ENCODE data around the gene PARD3B.

PARD3B gene

GRCh38 chr2:205054789-205055188 is 509.5 kb downstream of the PARD3B start:
- no peak for TF ChIP-seq POLR2A (IDR thresholded peaks at IDR 0.05; ENCODE audit: low read depth, low read length)
- DNase-seq (ENCODE audit: insufficient read length, low spot score) (no peak), FAIRE-seq (no peak)

GRCh38 chr2:205055251-205055650 is 510.0 kb downstream of the PARD3B start:
- no peak for TF ChIP-seq TAF1 (IDR thresholded peaks at IDR 0.05; ENCODE audit: low read depth, low read length)
- TF ChIP-seq PAX5 (IDR thresholded peaks at IDR 0.05; ENCODE audit: insufficient read depth, low read length, severe bottlenecking), result no peak
- TF ChIP-seq POLR2AphosphoS5 (IDR thresholded peaks at IDR 0.05; ENCODE audit: low read depth, low read length), result no peak
- TF ChIP-seq POU2F2 (IDR thresholded peaks at IDR 0.05; ENCODE audit: low read depth, low read length), result no peak
- TF ChIP-seq SPI1 (IDR thresholded peaks at IDR 0.05; ENCODE audit: low read depth, low read length), result no peak
- TF ChIP-seq POLR2A (IDR thresholded peaks at IDR 0.05; ENCODE audit: low read depth, low read length), result no peak
- DNase-seq (ENCODE audit: insufficient read length, low spot score), result no peak
- FAIRE-seq, result no peak

- DNase-seq (ENCODE audit: insufficient read length, low spot score) (no peak), FAIRE-seq (no peak)
- TF ChIP-seq POLR2A (IDR thresholded peaks at IDR 0.05; ENCODE audit: low read depth, low read length) (no peak), TAF1 (IDR thresholded peaks at IDR 0.05; ENCODE audit: low read depth, low read length) (no peak), SPI1 (IDR thresholded peaks at IDR 0.05; ENCODE audit: low read depth, low read length) (no peak), POU2F2 (IDR thresholded peaks at IDR 0.05; ENCODE audit: low read depth, low read length) (no peak), POLR2AphosphoS5 (IDR thresholded peaks at IDR 0.05; ENCODE audit: low read depth, low read length) (no peak), PAX5 (IDR thresholded peaks at IDR 0.05; ENCODE audit: insufficient read depth, low read length, severe bottlenecking) (no peak)
These were observed 510.9 kb downstream of the PARD3B start for GRCh38 chr2:205056151-205056561.

- no peak for TF ChIP-seq TAF1 (IDR thresholded peaks at IDR 0.05; ENCODE audit: low read depth, low read length)
- TF ChIP-seq POLR2AphosphoS5 (IDR thresholded peaks at IDR 0.05; ENCODE audit: low read depth, low read length), result no peak
- no peak for TF ChIP-seq PAX5 (IDR thresholded peaks at IDR 0.05; ENCODE audit: insufficient read depth, low read length, severe bottlenecking)
- TF ChIP-seq POU2F2 (IDR thresholded peaks at IDR 0.05; ENCODE audit: low read depth, low read length), result no peak
- no peak for TF ChIP-seq POLR2A (IDR thresholded peaks at IDR 0.05; ENCODE audit: low read depth, low read length)
- TF ChIP-seq SPI1 (IDR thresholded peaks at IDR 0.05; ENCODE audit: low read depth, low read length), result no peak
- FAIRE-seq (no peak), DNase-seq (ENCODE audit: insufficient read length, low spot score) (no peak)
These were observed 513.1 kb downstream of the PARD3B start for GRCh38 chr2:205058409-205058808.

- FAIRE-seq (no peak), DNase-seq (ENCODE audit: insufficient read length, low spot score) (no peak)
- TF ChIP-seq SPI1 (IDR thresholded peaks at IDR 0.05; ENCODE audit: low read depth, low read length) (no peak), POU2F2 (IDR thresholded peaks at IDR 0.05; ENCODE audit: low read depth, low read length) (no peak), POLR2A (IDR thresholded peaks at IDR 0.05; ENCODE audit: low read depth, low read length) (no peak), POLR2AphosphoS5 (IDR thresholded peaks at IDR 0.05; ENCODE audit: low read depth, low read length) (no peak), PAX5 (IDR thresholded peaks at IDR 0.05; ENCODE audit: insufficient read depth, low read length, severe bottlenecking) (no peak), TAF1 (IDR thresholded peaks at IDR 0.05; ENCODE audit: low read depth, low read length) (no peak)
These were observed 515.0 kb downstream of the PARD3B start for GRCh38 chr2:205060269-205060668.

- TF ChIP-seq POLR2AphosphoS5 (IDR thresholded peaks at IDR 0.05; ENCODE audit: low read depth, low read length) (no peak), POLR2A (IDR thresholded peaks at IDR 0.05; ENCODE audit: low read depth, low read length) (no peak), PAX5 (IDR thresholded peaks at IDR 0.05; ENCODE audit: insufficient read depth, low read length, severe bottlenecking) (no peak), TAF1 (IDR thresholded peaks at IDR 0.05; ENCODE audit: low read depth, low read length) (no peak), SPI1 (IDR thresholded peaks at IDR 0.05; ENCODE audit: low read depth, low read length) (no peak), POU2F2 (IDR thresholded peaks at IDR 0.05; ENCODE audit: low read depth, low read length) (no peak)
- no peak for FAIRE-seq
- no peak for DNase-seq (ENCODE audit: insufficient read length, low spot score)
These were observed 520.8 kb downstream of the PARD3B start for GRCh38 chr2:205066081-205066480.

- TF ChIP-seq SPI1 (IDR thresholded peaks at IDR 0.05; ENCODE audit: low read depth, low read length) (no peak), POLR2AphosphoS5 (IDR thresholded peaks at IDR 0.05; ENCODE audit: low read depth, low read length) (no peak), POU2F2 (IDR thresholded peaks at IDR 0.05; ENCODE audit: low read depth, low read length) (no peak), TAF1 (IDR thresholded peaks at IDR 0.05; ENCODE audit: low read depth, low read length) (no peak), PAX5 (IDR thresholded peaks at IDR 0.05; ENCODE audit: insufficient read depth, low read length, severe bottlenecking) (no peak), POLR2A (IDR thresholded peaks at IDR 0.05; ENCODE audit: low read depth, low read length) (no peak)
- DNase-seq (ENCODE audit: insufficient read length, low spot score) (no peak), FAIRE-seq (no peak)
These were observed 524.7 kb downstream of the PARD3B start for GRCh38 chr2:205069928-205070327.

- FAIRE-seq (no peak), DNase-seq (ENCODE audit: insufficient read length, low spot score) (no peak)
- TF ChIP-seq PAX5 (IDR thresholded peaks at IDR 0.05; ENCODE audit: insufficient read depth, low read length, severe bottlenecking) (no peak), POU2F2 (IDR thresholded peaks at IDR 0.05; ENCODE audit: low read depth, low read length) (no peak), TAF1 (IDR thresholded peaks at IDR 0.05; ENCODE audit: low read depth, low read length) (no peak), POLR2A (IDR thresholded peaks at IDR 0.05; ENCODE audit: low read depth, low read length) (no peak), SPI1 (IDR thresholded peaks at IDR 0.05; ENCODE audit: low read depth, low read length) (no peak), POLR2AphosphoS5 (IDR thresholded peaks at IDR 0.05; ENCODE audit: low read depth, low read length) (no peak)
These were observed 525.6 kb downstream of the PARD3B start for GRCh38 chr2:205070889-205071288.

GRCh38 chr2:205073433-205074020 is 528.3 kb downstream of the PARD3B start:
- DNase-seq (ENCODE audit: insufficient read length, low spot score) (no peak), FAIRE-seq (no peak)
- TF ChIP-seq POLR2A (IDR thresholded peaks at IDR 0.05; ENCODE audit: low read depth, low read length) (no peak), POLR2AphosphoS5 (IDR thresholded peaks at IDR 0.05; ENCODE audit: low read depth, low read length) (no peak), TAF1 (IDR thresholded peaks at IDR 0.05; ENCODE audit: low read depth, low read length) (no peak), POU2F2 (IDR thresholded peaks at IDR 0.05; ENCODE audit: low read depth, low read length) (no peak)

- FAIRE-seq (no peak), DNase-seq (ENCODE audit: insufficient read length, low spot score) (no peak)
- TF ChIP-seq POLR2AphosphoS5 (IDR thresholded peaks at IDR 0.05; ENCODE audit: low read depth, low read length) (no peak), POU2F2 (IDR thresholded peaks at IDR 0.05; ENCODE audit: low read depth, low read length) (no peak), POLR2A (IDR thresholded peaks at IDR 0.05; ENCODE audit: low read depth, low read length) (no peak), PAX5 (IDR thresholded peaks at IDR 0.05; ENCODE audit: insufficient read depth, low read length, severe bottlenecking) (no peak), SPI1 (IDR thresholded peaks at IDR 0.05; ENCODE audit: low read depth, low read length) (no peak), TAF1 (IDR thresholded peaks at IDR 0.05; ENCODE audit: low read depth, low read length) (no peak)
These were observed 531.1 kb downstream of the PARD3B start for GRCh38 chr2:205076405-205076804.

Measured in GM12891 (cell line).